Non-pigmented ciliary epithelial cell (primary cell): ENCODE results near the gene CYB561D1.
"Not testable (repeated sequence)": the region's sequence is repeated elsewhere in the genome, so short reads cannot be mapped to it uniquely, and the experiment has no call there.

ENCODE experiments used
- DNase-seq: peaks from one replicate; pipeline ENCODE4 v3.0.0-alpha.2; 2010; ENCODE audit warnings: low read depth

The CYB561D1 gene, protein sequence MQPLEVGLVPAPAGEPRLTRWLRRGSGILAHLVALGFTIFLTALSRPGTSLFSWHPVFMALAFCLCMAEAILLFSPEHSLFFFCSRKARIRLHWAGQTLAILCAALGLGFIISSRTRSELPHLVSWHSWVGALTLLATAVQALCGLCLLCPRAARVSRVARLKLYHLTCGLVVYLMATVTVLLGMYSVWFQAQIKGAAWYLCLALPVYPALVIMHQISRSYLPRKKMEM

DNA sequence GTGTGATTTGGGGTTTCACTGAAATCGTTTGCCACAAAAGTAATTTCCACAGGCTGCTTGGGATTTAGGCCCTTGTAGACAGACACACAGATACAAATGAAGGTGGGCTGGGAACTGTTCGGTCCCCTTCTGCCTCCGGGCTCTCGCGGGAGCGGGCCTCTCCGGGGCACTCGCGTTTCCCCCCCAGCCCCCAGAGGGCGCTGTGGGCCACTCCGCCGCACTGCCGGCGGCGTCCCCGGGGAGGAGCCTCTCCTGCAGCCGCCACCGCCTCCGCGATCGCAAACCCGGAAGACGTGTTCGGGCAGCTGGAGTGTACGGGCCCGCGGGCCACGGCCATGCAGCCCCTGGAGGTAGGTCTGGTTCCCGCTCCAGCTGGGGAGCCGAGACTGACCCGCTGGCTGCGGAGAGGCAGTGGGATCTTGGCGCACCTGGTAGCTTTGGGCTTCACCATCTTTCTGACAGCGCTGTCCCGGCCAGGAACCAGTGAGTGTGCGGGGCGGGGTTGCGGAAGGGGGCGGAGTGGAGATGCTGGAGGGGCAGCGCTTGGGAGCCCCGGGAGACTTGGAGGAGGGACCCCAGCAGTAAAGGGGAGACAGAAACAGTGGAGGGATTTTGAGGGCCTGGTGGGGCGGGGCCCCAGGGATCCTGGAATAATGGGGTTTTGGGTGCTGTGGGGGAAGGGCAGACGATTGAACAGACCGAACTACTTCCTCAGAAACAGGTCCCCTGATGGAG, at the start of gene CYB561D1:
Gene CYB561D1 (plus strand): TSS at position 290 of the 735 bp plus-strand sequence. CDS start 46 bp downstream, at position 336.
- DNase-seq, result no peak

DNA sequence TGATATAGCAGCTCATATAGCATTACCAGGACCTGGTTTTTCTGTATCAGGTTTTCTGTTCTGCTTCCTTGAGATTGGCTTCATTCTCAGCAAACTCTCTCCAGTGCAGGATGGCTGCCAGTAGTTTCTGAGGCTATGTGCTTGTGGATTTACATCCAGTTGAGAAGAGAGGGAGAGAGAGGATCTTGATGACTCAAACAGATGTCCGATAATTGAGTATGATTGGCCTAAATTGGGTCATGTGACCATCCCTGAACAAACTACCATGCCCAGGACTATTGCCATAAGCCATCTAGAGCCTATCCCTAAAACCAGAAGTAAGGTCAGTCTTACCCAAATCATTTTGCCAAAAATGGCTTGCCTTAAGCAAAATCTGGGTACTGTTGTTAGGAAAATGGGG, 49.5 kb upstream of the CYB561D1 start:
- no peak for DNase-seq

DNA sequence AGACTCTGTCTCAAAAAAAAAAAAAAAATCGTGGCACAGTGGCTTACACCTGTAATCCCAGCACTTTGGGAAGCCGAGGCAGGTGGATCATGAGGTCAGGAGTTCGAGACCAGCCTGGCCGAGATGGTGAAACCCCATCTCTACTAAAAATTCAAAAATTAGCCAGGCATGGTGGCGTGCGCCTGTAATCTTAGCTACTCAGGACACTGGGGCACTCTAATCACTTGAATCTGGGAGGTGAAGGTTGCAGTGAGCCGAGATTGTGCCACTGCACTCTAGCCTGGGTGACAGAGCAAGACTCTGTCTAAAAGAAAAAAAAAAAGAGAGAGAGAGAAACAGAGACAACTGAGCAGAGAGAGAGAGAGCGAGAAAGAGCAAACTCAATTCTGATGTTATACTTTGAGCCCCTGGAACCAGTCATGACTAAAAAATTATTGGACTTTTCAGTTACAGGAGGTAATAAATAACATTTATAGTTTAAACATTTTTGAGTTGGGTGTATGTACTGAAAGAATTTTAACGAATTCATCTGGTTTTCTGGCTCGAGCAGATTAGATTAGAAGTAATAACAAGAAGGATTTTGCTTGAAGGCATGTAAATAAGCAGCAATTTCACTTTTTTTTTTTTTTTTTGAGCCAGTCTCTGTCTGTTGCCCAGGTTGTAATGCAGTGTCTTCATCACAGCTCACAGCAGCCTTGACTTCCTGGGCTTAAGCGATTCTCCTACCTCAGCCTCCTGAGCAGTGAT, 47.8 kb upstream of the CYB561D1 start:
- DNase-seq, result not testable (repeated sequence)

DNA sequence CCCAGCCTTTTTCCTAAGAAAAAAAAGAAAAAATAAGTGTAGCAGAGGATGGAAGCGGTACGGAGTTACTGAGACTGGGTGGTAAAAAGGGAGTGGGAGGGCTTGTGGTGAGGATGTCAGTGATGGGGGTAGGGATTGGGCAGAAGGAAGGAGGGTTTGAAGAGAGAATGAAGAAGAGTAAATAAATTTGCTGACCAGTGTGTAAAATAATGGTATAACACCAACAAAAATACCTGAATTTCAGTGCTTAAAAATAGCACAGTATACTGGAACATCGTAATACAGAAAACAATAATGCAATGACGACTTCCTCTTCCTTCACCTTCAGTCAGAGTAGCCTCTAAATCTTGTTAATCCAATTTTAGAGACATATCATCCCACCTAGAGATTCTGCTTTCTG, 46.4 kb upstream of the CYB561D1 start:
- DNase-seq, result no peak

DNA sequence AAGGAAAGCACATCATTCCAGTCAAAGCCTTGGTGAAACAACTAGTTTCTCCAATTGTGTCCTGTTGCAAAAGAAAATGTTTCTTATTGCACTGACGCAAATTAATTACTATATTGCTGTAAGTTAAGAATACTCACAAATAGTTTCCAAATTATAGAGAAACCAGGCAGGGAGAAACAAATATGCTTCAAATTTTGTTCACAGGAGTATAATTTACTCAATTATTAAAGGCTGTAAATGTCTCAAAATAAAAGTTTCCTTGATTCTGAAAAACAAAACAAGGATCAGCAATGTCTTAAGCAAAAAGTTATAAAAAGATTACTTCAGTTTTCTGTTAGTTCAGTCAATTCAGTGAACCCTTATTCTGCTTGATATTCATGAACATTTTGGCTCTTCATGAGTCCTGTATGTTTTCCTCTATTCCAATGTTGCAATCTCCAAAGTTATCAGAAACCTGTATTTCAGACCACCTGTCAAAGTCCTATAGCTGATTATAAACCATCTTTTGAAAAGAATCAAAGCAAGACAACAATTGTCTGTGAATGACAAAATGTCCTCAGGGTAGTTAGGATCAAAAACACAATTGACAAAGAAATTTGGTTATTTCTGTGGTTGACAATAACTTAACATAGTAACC, 39.3 kb upstream of the CYB561D1 start:
- no peak for DNase-seq

DNA sequence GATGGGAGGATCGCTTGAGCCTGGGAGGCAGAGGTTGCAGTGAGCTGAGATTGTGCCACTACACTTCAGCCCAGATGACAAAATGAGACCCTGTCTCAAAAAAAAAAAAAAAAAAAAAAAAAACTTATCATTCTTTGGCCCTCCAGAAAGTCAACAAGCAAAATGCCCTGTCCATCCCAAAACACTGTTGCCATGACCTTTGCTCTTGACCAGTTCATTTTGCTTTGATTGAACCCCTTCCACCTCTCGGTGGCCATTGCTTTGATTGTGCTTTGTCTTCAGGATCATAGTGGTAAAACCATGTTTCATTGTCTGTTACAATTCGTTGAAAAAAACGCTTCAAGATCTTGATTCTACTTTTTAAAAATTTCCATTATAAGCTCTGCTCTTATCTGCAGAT, 36.1 kb upstream of the CYB561D1 start:
- no peak for DNase-seq

DNA sequence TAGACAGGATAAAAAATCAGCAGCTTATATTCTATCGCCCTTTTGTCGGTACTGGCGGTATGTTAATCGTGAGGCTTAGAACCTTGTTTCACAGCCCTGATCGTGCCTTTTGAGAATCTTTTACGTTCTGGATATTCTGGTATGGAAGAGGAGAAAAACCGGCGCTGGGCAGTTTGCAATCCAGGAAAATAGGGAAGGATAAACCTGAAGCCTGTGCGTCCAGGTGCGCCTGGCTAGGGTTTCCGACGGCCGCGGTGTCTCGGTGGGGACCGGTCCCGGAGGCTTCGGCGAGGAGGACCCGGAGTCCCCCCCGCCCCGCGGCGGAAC, 27.8 kb upstream of the CYB561D1 start:
- DNase-seq, result no peak

DNA sequence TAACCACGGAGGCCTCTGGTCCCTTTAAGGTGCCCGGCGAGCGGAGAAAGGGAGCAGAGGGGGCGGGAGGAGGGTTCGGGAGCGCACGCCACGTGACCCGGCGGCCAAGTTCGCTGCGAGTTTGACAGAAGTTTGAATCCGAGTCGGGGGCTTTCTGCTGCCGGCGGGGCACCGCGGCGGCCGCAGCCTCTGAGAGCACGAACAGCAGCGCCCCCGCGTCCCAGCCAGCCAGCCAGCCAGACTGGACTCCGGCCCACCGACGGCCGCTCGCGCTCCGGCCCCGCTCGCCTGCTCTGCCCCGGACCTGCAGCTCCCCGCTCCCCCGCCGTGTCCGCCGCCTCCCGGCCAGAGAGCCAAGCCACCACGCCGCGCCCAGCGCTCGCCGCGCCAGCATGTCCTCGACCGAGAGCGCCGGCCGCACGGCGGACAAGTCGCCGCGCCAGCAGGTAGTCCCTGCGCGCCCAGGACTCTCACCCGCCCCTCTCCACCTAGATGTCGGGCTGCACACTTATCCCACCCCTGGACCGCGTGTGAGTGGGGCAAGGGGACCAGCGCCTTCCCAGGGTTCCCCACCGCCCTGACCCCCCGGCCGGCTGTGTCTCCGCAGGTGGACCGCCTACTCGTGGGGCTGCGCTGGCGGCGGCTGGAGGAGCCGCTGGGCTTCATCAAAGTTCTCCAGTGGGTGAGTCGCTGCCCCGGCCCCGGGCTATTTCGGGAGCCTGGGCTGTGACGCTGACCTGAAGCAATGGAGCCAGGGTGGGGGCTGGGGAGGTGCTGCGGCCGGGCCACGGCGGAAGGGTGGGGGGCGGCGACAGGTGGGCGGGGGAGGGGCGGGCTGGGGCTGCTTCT, 27.2 kb upstream of the CYB561D1 start, which contains the start of gene SYPL2:
Gene SYPL2 (plus strand): TSS at position 95 of the 849 bp plus-strand sequence. CDS start 298 bp downstream, at position 393.
- no peak for DNase-seq

DNA sequence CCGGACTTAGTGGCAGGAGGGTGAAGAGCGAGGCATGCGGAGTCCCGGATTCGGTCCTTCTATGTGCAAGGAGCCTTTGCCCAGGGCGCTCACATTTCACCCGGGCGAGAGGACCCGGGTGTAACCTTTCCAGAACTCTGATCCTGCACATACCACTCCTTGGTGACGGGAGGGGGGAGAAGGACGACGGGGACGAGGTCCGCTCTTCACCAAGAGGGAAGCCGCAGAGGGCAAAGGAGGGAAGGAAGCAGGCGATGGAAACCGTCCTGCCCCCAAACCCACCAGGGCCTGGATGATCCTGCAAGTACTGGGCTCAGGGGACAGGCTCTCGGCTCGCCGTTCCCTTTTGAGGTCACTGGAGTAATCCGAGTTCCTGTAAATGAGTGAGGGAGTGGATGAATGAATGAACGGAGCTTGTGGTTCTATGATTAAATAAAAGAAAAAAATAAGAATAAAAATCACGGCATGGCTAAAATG, 26.6 kb upstream of the CYB561D1 start:
- no peak for DNase-seq

DNA sequence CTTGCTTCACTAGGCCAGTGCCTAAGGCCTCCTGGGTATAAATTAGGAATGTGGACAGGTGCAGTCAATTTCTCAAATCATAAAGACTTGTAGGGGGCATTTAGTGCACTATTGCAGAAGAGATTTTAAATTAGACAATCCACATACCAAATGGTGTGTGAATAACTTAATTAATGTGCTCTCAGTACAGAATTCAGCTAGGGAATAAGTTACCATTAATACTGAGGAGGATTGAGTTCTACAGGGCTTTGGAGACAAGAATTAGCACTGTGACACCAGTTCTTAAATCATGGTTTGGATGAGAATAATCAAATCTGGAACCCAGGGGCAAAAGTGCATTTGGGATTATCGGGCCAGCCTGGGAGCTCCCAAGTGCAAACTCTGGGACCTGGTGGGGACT, 25.8 kb upstream of the CYB561D1 start:
- DNase-seq, result no peak

DNA sequence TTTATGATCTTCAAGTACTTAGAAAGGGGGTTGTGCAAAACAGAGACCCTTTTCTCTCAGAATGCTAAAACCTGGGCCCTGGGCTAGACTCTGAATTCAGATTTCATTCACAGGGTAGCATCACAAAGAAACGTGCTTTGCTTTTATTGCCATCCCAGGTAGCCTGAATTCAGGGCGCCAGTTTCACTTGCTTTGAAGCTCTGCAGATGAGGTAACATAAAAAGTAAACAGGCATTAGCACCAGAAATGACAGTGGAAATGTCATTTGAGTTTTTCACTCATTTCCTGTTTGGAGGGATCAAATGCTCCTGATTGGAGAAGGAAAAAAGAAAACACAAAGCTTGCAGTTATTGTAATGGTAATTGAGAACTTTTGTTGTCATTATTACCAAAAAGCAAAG, 25.0 kb upstream of the CYB561D1 start:
- DNase-seq, result no peak

DNA sequence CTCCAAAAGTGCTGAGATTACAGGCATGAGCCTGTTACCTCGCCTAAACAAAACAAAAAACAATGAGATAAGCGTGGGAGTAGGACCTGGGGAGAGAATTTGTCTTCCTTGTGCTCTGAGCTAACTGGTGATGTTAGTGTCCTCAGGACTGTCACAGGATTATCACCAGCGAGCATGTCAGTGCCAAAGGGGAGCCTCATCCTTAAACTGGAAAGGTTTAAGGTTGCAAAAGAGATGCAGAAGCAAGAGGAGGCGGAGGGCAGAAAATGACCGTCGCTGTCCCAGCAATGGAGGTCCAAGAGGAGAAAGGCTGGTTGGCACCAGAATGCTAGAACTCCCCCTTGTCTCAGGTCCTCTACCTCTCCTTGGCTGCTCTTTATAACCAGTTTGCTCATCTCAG, 23.6 kb upstream of the CYB561D1 start:
- DNase-seq, result no peak

DNA sequence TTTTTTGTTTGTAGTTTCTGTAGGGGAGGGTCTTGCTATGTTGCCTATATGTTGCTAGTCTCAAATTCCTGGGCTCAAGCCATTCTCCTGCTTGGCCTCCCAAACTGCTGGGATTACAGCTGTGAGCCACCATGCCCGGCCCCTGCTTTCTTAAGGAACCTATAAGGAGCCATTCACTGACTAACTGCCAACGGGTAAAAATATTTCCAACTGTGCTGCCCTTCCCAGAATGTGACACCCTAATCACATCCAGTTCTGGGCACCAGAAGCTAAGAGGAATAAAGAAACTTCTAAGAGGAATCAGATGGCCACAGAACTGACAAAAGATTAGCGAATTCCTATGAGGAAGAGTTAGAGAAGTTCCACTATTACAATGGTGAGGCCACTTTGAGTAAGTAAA, 21.1 kb upstream of the CYB561D1 start:
- no peak for DNase-seq

DNA sequence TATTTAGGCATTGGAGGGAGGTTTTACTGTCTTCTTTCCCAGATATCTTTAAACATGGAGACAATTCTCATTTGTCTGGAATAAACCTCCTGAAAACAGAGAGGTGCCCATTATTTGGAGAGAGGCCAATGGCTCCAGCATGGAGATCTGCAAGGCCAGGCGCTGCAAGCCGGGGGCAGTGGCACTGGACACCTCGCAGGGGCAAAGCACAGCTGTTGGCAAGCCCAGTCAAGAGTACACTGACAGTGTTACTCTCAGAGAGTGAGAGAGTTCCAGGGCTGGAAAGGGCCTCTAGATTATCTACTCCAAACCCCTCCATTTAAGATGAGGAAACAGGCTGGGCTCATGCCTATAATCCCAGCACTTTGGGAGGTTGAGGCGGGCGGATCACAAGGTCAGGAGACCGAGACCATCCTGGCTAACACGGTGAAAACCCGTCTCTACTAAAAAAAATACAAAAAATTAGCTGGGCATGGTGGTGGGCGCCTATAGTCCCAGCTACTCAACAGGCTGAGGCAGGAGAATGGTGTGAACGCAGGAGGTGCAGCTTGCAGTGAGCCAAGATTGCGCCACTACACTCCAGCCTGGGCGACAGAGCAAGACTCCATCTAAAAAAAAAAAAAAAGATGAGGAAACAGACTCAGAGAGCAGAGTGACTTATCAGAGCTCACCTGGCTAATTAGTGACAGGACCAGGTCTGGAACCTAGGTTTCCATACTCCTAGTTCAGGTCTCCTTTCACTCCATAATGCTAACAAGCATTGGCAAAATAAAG, 20.4 kb upstream of the CYB561D1 start:
- not testable (repeated sequence) for DNase-seq

DNA sequence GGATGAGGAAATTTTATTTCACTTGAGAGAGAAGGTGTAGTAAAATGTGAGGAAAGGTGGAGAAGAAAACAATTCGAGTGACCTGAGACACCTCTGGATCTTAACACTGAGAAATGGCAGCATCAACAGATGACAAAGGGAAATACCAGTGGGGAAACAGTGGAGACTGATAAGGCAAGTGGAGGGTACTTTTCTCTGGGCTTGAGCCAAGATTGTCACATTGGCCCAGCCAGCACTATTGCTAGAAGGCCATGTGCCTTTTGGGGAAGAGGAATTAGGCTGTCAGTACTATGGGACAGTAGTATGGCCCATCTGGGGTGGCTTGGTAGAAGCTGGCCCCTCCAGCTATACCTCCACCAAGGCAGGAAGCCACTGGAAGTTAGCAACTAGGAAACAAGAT, 19.2 kb upstream of the CYB561D1 start:
- no peak for DNase-seq

DNA sequence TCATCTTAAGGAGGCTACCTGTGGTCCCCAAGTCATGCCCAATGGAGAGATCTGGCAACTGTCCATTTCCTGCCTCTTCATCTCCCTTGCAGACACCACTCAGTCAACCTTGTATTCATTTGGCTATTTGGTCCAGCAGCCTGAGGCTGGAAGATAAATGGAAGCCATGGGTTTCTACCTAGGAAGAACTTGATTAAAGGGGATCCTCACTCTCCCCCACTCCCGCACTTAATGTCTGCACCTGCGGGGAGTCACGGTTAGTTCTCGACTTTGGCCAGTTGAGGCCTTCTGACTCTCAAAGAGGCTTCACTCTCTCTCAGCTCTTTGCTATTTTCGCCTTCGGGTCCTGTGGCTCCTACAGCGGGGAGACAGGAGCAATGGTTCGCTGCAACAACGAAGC, 18.6 kb upstream of the CYB561D1 start:
- no peak for DNase-seq

DNA sequence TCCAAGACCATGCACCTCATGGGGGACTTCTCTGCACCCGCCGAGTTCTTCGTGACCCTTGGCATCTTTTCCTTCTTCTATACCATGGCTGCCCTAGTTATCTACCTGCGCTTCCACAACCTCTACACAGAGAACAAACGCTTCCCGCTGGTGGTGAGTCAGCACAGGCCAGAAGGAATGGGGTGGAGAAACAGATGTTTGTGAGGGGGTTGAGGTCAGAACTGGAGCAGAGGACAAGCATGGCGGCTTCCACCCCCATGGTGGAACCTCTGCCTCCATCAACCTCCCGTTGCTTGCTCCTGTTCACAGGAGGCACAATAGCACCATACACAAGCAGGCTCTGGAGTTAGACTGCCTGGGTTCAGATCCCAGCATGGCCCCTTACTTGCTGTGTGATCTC, 17.1 kb upstream of the CYB561D1 start:
- no peak for DNase-seq

DNA sequence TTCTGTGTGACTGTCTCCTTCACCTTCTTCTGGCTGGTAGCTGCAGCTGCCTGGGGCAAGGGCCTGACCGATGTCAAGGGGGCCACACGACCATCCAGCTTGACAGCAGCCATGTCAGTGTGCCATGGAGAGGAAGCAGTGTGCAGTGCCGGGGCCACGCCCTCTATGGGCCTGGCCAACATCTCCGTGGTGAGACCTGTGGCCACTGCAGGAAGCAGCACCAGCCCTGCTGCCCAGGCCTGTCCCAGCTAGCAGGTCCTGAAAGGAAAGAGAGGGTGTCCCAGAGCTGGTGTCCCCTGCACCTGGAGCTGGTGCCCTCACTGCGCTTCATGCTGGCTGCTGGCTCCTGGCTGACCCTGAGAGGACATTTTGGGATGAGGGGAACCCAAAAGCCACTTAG, 16.1 kb upstream of the CYB561D1 start:
- DNase-seq, result no peak

DNA sequence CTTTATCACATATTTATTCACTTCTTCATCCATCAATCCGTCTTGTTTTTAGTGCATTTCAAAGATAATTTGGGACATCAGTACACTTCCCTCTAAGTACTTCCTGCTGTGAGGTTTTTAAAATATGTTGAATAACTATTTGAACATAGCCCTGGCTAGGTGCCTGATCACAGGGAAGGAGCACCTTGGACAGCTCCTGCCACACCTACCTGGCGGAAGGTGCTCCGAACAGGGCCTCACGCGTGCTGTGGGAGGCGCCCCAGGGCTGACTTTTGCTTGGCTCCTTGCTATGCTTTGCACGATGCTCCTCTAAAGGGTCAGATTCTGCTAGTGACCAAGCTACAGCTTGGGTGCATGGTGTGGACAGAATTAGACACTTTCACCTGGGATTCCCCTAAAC, 15.1 kb upstream of the CYB561D1 start:
- no peak for DNase-seq

DNA sequence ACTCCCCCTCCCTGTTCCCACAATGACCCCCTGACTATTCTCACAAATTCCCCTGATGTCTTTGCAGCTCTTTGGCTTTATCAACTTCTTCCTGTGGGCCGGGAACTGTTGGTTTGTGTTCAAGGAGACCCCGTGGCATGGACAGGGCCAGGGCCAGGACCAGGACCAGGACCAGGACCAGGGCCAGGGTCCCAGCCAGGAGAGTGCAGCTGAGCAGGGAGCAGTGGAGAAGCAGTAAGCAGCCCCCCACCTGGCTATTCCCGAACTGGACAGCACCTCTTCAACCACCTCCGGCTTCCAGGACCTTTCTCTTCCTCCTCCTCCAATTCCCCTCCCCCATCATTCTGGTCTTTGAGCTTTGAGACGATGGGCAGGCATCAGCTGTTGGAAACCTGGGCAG, 14.6 kb upstream of the CYB561D1 start:
- DNase-seq, result no peak

DNA sequence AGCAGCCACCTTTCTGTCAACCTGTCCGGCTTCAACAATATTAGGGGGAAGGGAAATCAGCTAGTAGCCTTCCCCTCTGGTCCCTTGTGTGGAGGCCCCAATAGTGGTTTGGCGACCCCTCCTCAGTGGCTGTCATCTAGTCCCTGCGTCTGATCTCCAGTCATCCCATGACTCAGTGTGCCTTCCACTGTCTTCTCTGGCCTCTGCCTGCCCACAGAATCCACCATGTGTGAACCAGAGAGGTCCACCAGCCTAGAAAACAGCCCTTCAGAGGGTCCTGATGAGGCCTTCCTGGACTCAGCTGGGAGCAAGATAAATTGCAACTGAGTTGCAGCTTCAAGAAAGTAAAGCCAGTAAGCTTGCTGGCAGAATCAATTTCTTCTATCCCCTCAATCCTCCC, 14.0 kb upstream of the CYB561D1 start:
- no peak for DNase-seq
